Measurements from ENCODE around the gene DTX1. TPM values are rescaled to one million over a fixed set of nuclear protein-coding genes. Genes with fewer than 3 reads are reported as not detected.

DTX1 gene
- total and polyA plus RNA-seq, 2 donors (not counting 1 experiment from before 2014, with no cell fraction given): 47.0 to 49.5 TPM

- peak overlapping the region; percentile 90 for H3K4me2 ChIP-seq (replicated peaks; ENCODE audit: low read depth, low read length, poor library complexity, severe bottlenecking)
Observed at GRCh38 chr12:113059071-113059595, 2.6 kb downstream of the DTX1 start.

More at GRCh38 chr12:113059071-113059595, 2.6 kb downstream of the DTX1 start:
- H2AFZ ChIP-seq (ENCODE audit: insufficient read depth, low read depth, low read length, poor library complexity, severe bottlenecking): no peak overlapping the region
- no peaks in the 10 kb centered on the region for H3K27me3 ChIP-seq (replicated peaks in 1 of 4; ENCODE audit: control extremely low read depth in 1 of 4, control insufficient read depth in 3 of 4, insufficient read depth in 4 of 4, low read length in 3 of 4)
- WGBS (ENCODE audit: insufficient coverage): 76% methylated on average over 8 of the region's 8 CpGs
- H4K20me1 ChIP-seq (ENCODE audit: control insufficient read depth, insufficient read depth, low read length, poor library complexity, severe bottlenecking): peaks cover 28% of the 10 kb centered on the region
- no peak for ATAC-seq (ENCODE audit: low read depth)
- ChIA-PET POLR2A (no interaction called here), CTCF (interaction anchor here (0.7 to 6.6 kb wide), 6 partner anchors 8 to 159 kb away, joined by 3 to 72 read pairs (median 4); no protein-coding TSS in a partner anchor)
- peaks cover 1 to 7% of the 10 kb centered on the region in 2 experiments for H3K36me3 ChIP-seq (replicated peaks in 1 of 2; ENCODE audit: control extremely low read depth in 1 of 2, control insufficient read depth in 1 of 2, extremely low read depth in 1 of 2, insufficient read depth in 2 of 2, low read length in 1 of 2)
- peaks cover 89 to 94% of the 10 kb centered on the region in 2 donors for H3K4me1 ChIP-seq (ENCODE audit: control insufficient read depth in 2 of 2, insufficient read depth in 2 of 2, low read length in 2 of 2)
- intact Hi-C loops (cut with micrococcal nuclease): no loop called here
- no peak overlapping the region for H3K4me3 Mint-ChIP-seq
- no peak overlapping the region for H3K27ac Mint-ChIP-seq
- no peaks in the 10 kb centered on the region for H3K27me3 Mint-ChIP-seq
- H3K9me3 ChIP-seq (ENCODE audit: control extremely low read depth in 1 of 3, control insufficient read depth in 2 of 3, insufficient read depth in 1 of 3, low read length in 2 of 3): no peaks in the 10 kb centered on the region
- no peaks in the 10 kb centered on the region for H3K9me3 Mint-ChIP-seq (ENCODE audit: insufficient read depth)
- peaks cover 47% of the 10 kb centered on the region for H3K4me1 Mint-ChIP-seq
- no peak overlapping the region for H3K9ac ChIP-seq (ENCODE audit: low read length)
- TF ChIP-seq CTCF (IDR thresholded peaks at IDR 0.05) (no peak), EZH2 (IDR thresholded peaks at IDR 0.05; ENCODE audit: borderline replicate concordance, insufficient read depth, low read depth, low read length, poor library complexity, severe bottlenecking) (no peak)
- H3K4me3 ChIP-seq (ENCODE audit: control extremely low read depth in 1 of 5, extremely low read depth in 1 of 5, insufficient read depth in 1 of 5, low read depth in 2 of 5, low read length in 4 of 5): peak overlapping the region in 4 of 5 experiments; percentile 10 to 71 (median 45)
- H3K27ac ChIP-seq (ENCODE audit: low read length in 2 of 2): peak overlapping the region in 1 of 2 donors; percentile 84
- DNase-seq: no peak
- H3K79me2 ChIP-seq (ENCODE audit: control insufficient read depth, insufficient read depth, low read length): peaks cover 98% of the 10 kb centered on the region
